ENCODE data around the gene MRGPRF.

- TF ChIP-seq CTCF (IDR thresholded peaks at IDR 0.05), result no peak
- TF ChIP-seq POLR2A (IDR thresholded peaks at IDR 0.05; ENCODE audit: low read length), result no peak
- no peak for TF ChIP-seq NFE2L2 (conservative IDR thresholded peaks at IDR 0.05; ENCODE audit: low read length)
Observed at GRCh38 chr11:68969386-68969785, 43.7 kb downstream of the MRGPRF start.
